HG03135 (cell line): ENCODE measurements around the gene PPP1R13B.
A peak's percentile ranks its signal among the peaks of the same experiment; 100 is the strongest.

Experiments used
- ATAC-seq: cut with Tn5 transposase; IDR thresholded peaks from one replicate; pipeline ENCODE4 v1.9.1; 2021; ENCODE audit warnings: mild to moderate bottlenecking, moderate library complexity; ENCODE audit not compliant: unreplicated experiment

PPP1R13B gene

DNA sequence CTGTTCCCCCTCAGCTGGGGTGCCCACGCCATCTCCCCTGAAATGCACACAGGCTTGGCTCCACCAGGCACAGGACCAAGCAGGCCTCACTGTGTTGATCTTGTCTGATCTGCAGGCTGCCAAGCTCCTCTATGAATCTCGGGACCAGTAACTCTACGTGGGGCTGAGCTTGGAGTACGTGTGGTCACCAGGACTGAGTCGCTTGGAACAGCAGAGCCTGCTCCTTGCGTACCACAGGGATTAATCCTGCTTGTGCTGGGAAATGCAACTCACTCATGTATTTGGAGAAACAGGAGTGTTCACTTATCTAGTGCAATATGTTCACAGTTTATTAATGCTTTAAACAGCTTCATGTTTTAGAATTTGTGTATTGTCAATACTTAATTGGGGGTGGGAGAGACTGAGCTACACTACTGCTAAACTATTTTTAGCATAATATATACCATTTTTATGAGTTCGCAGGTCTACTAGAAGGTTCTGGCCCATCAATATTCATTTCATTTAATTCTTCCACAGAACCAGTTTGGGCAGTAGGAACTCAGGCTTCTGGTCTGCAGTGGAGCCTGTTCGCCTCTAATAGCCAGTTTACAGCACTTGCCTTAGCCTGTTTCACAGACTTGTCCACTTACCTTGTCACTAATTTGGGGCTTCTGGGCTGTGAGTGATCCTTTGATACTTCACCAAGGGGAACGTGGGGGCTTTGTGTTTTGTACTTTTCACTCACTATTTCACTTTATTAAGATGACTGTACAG is 114.3 kb downstream of the PPP1R13B start:
- no peak for ATAC-seq

DNA sequence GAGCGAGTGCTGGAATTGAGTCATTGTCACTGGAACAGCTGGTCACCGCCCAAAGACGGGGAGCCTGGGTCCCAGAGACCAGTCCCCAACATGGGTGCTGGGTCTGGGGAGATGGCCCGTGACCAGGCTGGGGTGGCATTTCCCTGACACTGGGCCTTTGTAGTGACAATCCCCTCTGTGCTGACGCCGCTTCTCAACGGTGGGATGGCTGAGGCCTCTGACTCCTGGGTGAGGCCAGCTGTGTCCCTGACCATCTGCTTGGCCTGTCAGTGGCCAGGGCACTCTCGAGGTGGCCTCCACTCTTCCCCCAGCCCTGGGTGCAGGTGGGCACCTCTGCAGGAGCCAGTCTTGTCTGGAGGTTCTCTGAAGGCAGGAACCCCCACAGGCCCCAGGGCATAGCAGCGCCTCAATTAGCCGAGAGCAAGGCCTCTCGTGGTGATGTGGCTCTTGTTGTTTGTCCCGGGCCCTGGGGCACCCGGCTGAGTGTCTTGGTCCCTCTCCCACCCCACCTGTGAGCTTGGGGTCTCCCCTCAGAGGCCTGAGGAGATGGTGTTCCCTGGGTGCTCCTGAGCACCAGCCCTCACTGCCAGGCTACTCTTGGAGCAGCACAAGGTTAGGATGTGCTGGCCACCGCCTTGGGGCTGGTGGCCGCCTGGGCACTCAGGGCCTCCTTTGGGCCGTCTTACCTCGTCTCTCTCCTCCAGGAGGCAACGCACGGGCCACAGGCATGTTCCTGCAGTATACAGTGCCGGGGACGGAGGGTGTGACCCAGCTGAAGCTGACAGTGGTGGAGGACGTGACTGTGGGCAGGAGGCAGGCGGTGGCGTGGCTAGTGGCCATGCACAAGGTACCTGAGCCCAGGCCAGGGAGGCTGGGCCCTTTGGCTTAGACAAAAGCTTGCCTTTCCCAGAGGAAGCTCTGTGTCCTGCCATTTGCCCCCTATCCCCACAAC is 115.2 kb downstream of the PPP1R13B start:
- no peak for ATAC-seq

DNA sequence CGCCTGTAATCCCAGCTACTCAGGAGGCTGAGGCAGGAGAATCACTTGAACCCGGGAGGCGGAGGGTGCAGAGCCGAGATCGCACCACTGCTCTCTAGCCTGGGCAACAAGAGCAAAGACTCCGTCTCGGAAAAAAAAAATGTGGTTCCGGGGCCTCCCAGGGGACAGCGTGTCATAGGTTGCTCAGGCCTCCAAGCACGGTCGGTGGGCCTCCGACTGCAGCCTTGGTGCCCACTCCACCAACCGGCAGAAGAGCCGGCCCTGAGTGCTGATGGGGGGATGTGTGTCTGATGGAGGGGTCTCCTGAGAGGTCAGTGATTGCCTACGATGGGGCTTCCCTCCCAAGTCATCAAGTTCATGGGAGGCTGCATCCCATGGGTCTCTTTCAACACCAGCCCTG is 115.9 kb downstream of the PPP1R13B start:
- ATAC-seq, result no peak

DNA sequence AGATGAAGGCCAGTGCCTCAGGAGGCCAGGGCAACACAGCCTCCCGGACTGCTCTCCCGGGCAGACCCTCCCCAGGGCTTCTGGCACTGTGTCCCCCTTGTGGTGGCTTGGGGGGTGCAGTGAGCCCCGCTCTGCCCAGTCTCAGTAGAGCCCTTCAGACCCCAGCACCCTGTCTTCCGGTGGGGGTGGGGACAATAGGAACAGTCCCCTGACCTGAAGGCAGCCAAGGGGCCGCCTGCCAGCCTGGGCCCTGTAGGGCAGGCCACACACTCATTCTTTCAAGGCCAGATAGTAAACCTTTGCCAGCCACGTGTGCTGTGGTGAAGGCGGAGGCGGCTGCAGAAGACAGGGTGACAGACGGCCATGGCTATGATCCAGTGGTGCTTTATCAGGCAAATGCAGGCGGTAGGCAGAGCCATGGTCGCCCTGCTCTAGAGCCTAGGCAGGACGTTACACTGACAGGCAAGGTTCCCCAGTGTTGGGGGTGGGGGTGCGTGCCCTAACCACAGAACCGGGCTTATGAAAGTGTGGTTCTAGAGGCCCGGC is 116.8 kb downstream of the PPP1R13B start:
- no peak for ATAC-seq

DNA sequence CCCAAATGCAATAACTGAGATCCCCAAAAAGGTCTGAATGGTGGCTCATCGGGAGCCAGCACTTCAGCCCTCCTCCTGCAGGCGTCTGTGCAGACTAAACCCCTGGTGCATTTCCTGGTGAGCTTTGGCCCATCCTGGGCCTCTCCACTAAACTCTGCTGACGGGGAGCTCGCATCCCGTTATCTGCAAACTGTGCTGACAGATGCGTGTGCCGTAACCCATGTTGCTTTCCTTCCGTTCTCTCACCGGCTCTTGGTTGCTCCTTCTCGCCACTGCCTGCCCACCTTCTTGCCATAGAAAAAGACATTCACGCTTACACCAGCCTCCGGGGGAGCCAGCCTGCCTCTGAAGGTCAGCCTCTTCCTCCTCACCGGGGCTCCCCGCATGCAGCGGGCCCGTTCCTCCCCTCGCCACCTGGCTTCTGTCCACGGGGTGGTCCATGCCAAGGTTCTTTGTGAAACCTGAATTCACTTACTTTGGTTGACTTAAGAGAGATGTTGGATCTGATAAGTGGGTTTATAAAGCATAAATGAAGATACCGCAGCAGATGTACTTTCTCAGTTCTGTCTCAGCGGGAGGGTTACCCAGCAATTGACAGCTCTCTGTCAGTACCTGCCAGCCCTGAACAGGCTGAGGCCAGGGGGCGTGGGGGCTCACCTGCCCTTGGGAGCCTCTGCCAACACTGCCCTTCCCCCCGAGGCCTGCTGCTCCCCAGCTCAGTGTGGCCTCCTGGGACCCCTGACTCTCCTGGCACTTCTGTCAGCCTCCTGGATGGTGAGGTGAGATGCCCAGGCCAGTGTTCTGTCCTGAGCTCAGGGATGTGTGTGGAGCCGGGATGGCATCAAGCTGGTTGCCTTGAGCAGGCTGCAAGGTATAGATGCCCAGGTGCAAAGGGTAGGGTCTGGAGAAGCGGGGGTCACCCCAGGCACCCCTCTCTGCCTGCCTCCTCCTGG is 117.6 kb downstream of the PPP1R13B start:
- ATAC-seq, result no peak

DNA sequence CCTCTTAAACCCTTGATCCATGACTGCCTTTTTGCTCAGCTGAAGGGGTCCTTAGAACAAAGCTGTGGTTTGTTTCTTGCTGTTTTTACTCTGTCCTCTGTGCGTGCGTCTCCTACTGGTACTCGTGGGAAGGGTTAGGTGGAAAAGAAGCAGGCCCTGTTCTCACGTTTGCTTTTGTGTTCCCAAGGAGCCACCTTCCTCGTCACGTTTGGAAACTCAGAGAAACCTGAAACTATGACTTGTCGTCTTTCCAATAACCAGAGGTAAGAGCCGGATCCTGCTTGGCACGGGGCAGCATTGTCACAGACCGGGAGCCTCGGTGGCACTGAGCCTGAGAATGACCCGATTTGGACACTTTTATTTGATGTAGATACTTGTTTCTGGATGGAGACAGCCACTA is 118.7 kb downstream of the PPP1R13B start:
- ATAC-seq, result no peak

DNA sequence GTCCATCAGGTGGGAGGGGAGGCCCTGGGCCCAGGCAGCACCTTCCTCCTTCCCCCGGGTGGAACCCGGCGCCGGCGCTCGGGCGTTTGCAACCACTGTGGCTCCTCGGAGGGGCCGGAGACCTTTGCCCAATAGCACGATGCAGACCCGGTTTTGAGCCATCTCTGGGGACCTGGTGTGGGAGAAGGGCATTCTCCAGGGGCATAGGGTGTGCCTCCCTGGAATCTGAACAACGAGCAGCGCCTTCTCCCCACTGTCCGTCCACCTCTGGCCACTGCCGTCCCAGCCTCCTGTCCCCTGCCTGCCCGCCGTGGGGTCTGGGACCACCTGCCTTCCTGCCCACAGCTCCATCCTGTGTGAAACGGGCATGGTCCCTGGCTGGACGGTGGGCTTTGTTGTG is 119.2 kb downstream of the PPP1R13B start:
- ATAC-seq, result no peak

DNA sequence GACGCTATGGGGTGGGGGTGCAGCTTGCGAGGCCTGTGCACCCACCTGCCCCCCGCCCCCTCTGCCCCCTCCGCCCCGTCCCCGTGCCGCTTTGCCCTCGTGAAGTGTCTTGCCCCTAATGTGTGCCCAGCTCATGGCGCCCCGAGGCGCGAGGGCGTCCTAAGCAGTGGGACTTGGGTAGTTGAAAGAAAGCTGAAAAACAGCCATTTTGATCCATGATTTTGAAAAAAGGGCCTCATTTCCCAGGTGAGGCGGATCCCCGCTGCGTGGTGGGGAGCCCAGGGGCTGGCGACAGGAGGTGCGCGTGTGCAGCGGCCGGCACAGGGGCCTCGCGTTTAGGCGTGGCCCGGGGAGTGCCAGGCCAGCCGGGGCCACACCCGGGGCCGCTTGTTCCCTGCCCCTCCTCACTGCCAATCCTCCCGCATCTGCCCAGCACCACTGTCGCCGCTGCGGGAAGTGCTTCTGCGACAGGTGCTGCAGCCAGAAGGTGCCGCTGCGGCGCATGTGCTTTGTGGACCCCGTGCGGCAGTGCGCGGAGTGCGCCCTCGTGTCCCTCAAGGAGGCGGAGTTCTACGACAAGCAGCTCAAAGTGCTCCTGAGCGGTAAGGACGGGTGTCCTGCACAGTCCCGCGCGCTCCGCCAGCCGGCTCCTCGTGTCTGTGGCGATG is 119.9 kb downstream of the PPP1R13B start:
- ATAC-seq, result no peak

DNA sequence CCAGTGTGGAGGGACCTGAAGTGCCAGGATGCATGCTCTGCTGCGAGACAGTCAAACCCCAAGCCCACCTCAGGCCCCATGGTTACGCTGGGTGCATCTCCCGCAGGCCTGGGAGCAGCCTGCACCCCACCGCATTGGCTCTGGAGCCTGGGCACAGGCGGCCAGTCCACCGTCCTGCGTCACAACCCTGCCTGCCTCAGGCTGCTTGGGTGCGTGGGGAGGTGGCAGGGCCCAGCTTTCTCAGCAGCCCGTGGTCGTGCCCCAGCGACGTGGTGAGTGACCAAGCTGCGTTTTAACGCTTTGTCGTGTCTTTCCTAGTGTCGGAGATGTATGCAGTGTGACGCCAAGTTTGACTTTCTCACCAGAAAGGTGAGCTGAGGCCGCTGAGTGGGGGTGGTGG is 120.9 kb downstream of the PPP1R13B start:
- no peak for ATAC-seq

DNA sequence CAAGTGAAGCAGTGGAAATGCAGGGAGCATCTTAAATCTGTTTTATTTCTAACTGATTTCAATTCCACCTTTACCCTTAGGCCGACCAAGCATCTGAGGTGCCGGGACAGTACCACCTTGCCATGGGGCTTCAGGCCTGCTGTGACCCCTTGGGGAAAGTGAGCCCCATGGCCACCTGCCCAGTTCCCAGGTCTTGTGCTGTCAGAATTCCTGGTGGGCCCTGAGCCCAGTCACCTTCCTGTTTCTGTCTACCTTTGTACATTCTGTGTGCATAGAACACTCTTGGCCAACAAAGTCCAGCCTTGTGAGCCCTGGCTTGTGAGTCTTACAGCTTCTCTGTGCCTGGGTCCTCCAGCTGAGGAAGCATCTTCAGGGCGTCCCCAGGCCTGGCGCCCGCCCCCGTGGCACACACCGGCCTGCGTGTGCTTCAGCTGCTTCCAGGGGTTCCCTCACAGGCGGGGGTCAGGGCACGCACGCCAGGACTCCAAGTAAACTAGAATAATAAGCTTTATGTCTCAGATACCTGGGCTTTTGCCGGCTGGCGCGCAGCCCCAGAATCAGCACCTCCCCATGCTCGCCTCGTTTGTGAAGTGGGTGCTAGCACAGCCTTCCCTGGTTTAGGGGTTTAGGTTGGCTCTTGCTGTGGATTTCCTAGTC is 121.5 kb downstream of the PPP1R13B start:
- no peak for ATAC-seq

DNA sequence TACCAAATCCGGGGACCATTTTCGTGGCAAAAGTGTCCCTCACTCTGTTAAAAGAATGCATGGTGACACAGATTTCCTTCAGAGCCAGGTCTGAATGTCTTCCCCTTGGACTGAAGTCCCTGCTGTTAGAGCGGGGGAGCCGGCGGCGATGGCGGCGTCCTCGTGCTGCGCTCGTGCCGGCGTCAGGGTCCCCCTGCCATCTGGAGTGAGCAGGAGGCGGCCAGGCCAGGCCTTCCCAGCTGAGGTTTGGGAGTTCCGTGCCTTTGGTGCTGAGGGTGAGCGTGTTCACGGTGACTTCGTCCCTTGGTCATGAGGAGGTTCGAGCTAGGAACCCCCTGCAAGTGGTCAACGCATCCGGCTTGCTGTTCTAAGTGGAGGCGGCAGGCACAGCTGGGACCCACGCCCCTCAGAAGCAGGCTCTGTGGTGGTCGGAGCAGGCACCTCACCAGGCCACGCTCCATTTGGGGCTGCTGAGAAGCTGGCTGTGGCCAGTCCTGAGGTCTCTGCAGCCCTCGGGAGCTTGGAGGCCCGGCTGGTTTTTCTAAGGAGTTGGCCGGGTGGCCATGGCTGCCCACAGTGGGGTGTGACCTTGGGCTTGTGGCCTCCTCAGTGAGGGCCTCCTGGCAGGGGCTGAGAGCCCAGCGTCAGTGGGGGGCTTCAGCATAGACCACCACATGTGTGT is 122.2 kb downstream of the PPP1R13B start:
- ATAC-seq, result no peak

DNA sequence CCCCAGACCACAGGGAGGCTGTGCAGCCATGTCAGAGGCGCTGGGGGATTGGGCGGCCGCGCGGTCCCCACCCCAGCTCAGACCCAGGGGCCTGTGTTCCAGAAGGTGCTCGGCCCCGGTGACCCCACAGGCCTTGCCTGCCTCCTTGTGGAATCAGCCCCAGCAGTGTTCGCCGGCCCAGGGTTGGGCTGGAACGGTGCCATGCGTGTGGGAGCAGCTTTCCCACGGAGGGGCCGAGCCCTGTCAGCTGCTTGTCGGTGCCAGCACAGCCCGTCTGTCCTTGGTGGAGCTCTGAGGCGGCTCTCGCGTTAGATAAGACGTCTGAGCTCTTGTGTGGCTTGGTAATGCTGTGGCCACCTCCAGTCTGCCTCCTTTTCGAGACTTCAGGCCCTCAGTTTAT is 123.3 kb downstream of the PPP1R13B start:
- ATAC-seq, result no peak

DNA sequence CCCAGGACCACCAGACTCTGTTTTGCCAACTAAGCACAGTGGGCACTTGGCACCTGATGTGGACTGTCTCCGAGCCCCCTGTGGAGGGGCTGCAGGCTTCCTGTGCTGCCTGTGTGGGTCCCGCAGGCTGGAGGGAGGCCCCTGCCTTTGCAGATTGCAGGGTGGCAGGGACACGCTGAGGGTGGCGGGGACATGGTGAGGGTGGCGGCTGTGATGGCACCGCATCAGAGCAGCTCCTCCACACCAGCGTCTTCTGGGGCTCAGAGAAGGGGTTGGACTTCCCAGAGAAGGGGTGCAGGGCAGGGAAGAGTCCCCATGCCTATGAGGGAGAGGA is 123.7 kb downstream of the PPP1R13B start:
- ATAC-seq, result no peak

DNA sequence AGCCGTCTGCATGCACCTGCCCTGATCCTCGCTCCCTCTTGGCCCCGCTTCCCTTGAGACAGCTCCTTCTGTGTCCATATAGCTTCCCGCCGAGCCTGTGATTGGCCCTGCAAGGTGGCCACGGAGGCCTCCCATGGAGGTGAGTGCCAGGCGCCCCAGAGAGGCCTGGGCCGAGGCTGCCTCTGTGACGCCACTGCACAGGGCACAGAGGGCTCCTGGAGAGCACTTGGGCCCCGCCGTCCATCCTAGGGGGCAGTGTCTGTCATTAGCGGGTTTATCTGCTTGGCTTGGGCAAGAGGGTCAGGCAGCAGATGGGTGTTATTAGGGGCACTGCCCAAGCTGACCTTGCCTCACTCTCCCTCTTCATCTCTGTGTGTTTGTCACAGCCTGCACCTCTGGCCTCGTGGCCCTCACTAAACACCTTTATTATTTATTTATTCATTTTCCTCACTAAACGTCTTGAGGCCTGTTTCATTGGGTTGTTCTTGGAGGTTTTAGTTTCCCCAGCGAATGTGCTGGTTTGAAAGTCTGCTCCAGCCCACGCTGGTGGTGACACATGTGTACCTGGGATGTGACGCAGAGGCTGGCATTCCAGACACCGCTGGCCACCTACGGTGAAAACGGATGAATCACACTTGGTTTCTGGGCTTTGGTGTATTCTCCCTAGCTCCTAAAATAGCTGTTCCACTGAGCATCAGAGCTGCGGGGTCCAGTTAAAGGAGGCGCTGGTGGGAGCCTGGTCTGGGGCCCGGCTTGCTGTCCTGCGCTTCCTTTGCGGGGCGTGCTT is 125.8 kb downstream of the PPP1R13B start:
- ATAC-seq, result no peak

DNA sequence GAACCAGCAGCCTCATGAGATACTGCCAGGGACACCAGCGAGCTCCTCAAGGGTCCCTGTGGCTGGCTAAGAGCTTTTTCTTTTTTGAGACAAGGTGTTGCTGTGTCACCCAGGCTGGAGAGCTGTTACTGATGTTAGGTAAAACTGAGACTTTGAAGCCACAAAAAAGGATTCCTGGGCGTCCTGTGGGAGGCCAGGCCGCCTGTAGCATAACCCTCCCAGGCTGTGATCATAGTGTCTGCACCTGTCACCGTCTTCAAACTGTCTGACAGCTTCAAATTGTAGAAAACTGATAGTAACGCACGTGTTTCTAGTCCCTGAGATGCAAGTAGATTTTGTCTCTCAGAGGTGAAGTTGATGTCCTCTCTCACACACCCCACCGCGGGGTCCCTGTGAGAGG is 127.6 kb downstream of the PPP1R13B start:
- no peak for ATAC-seq

DNA sequence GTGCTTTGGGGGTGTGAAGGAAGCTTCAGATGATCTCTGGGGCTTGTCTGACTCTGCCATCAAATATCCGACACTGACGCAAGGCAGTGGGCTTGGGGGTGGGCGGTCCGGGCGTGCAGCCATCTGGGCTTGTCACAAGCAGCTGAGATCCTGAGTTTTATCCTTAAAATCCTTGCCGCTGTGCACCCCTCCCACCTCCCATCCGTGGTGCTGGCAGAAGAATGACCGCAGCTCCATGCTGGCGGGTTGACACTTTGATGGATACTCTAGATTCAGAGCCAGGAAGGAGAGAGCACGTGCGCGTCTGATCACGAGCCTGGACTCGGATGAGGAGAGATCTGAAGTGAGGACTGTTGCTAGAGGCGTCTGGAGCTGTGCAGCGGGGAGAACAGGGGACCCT is 128.8 kb downstream of the PPP1R13B start:
- no peak for ATAC-seq

DNA sequence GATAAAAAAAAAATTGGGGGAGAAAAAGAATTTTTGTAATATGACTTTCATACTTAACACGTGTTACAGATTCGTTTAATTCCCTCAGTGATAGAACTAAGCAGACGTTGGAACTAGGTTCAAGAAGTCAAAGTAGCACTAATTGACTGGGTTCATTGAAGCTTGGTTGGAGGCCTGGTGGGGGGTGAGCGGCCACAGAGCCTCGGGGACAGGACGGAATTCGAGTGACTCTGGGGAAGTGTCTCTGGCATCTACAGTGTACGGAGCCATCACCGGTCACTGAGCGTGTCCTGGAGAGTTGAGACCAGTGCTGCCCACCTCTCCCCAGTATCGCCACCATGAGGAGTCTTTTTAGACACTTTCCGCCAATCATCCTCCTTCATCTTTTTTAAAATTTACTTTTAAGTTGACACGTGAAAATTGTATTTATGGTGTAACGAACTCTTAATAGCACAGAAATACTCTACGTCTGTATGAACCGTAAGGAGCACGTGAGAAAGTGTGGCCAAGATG is 130.4 kb downstream of the PPP1R13B start:
- ATAC-seq, result no peak

DNA sequence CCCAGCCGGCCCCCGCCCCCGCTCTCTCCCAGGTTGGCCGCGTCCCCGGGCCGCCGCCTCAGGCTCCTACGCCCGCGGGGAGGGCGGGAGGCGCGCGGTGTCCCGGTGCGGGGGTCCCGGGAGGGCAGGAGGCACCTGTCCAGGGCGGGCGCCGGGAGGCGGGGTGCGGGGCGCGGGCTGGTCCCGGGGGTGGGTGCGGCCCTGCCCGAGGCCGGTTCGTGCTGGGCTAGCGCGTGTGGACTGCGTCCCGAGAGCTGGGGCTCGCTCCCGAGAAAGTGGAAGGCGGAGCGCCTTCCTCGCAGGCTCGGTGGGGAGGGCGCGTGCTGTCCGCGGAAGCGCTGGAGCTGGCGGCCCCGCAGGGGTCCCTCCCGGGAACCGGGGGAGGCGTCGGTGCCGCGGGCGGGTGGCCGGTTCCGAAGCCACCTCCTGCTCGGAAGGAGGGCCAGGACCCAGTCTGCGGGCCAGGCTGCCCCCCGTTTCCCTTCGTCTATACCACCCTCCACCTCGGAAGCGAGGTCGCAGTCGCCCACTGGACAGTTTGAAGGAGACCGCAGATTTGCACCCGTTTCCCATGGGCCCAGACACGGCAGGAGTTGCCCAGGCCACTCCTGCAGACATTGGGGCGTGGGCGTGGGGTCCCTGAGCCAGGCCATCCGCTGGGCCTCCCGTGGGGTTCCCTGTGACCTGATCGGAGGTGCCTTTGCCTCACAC is 131.1 kb downstream of the PPP1R13B start:
- ATAC-seq, result peak; percentile 6
